HG03558 (cell line): ENCODE results near the gene TNRC18.
"Not testable (repeated sequence)": the region's sequence is repeated elsewhere in the genome, so short reads cannot be mapped to it uniquely, and the experiment has no call there.

Experiments
- ATAC-seq: cut with Tn5 transposase; IDR thresholded peaks from one replicate; pipeline ENCODE4 v1.9.1; 2021; ENCODE audit warnings: moderate number of reproducible peaks; ENCODE audit not compliant: unreplicated experiment; ENCODE audit errors: extremely low read depth

Gene TNRC18

DNA sequence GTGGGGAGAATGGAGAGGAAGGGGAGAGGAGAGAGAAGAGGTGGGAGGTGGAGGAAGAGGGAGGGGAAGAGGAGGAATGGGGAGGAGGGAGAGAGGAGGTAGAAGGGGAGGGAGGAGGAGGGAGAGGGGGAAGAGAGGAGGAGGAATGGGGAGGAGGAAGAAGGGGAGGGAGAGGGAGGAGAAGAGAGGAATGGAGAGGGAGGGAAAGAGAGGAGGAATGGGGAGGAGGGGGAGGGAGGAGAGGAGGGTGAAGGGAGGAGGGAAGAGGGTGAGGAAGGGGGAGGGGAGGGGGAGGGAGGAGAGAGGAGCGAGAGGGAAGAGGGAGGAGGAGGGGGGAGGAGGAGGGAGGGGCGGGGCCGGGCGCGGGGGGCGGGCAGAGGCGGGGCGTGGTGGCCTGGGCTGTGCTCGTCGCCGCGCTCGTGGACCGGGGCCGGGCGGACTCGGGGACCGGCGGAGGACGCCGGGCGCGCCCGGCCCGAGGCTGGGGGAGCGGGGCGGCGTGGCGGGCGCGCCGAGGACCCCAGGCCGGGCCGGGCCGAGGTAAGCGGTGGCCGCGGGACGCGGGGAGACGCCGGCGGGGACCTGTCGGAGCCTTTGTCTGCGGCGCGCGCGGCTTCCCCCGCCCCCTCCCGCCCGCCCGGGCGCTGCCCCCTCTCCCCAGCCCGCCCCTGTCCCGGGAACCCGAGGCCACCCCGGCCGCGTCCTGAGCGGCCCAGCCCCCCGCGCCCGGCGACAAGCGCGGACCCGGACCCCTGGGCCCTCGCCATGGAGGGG lies 140.9 kb downstream of the TNRC18 start, which contains the start of gene SLC29A4:
TSS of gene SLC29A4 (plus strand) at position 401 of the 774 bp plus-strand sequence. CDS start 4,874 bp downstream, outside the sequence.
- no peak for ATAC-seq

- ATAC-seq = not testable (repeated sequence)
These were observed 141.8 kb downstream of the TNRC18 start for GRCh38 chr7:5281598-5282500.

DNA sequence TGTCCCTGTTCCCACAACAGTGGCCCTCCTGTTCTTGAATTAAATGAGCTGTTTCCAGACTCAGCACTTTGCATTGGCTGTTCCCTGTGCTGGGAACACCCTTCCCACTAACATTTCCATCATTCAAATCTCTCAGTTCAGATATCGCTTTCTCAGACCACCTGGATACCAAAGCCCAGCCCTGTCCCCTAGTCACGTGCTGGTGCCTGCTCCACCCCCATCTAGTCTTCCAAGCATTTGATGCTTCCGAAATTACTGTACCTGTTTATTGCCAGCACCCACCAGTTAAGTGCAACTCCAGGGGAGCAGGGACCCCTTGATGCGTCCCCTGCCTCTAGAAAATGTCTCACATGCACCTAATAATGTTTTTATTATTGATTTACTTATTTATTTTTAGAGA lies 143.9 kb downstream of the TNRC18 start:
- no peak for ATAC-seq

DNA sequence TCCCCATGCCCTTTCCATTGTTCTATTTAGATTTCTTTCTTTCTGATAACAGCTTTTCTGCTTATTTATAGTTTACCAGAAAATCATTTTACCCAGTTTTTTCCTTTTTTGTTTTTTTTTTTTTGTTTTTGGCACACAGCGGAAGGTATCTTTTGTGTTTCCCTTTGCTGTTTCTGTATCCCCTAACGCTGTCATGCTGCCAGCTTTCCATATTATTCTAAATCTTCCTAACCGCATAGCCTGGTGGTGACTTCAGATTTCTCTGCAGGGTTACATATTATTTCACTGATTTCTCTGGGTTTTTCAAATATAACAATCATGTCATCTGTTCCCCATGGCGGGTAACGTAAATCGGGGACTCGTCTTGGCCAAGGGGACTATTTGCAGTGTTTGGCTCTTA lies 144.9 kb downstream of the TNRC18 start:
- no peak for ATAC-seq

DNA sequence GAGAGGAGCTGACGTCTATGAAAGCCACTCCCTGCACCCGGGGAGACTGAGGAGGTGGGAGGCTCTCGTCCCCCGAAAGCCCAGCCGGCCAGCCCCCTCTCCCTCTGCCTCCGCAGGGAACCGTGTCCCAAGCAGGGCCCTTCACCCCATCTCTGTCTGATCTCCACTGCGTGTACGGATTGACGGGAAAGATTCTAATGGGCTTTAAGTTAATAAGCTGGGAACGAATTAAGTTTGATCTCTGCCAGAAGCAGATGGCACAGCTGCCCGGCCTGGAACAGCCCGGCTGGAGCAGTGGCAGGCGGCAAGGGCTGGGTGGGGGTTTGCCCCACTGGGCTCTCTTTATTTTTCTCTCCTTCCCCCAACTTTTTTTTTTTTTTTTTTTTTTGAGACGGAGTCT lies 147.0 kb downstream of the TNRC18 start:
- no peak for ATAC-seq

- not testable (repeated sequence) for ATAC-seq
These were observed 147.5 kb downstream of the TNRC18 start for GRCh38 chr7:5276123-5276522.

DNA sequence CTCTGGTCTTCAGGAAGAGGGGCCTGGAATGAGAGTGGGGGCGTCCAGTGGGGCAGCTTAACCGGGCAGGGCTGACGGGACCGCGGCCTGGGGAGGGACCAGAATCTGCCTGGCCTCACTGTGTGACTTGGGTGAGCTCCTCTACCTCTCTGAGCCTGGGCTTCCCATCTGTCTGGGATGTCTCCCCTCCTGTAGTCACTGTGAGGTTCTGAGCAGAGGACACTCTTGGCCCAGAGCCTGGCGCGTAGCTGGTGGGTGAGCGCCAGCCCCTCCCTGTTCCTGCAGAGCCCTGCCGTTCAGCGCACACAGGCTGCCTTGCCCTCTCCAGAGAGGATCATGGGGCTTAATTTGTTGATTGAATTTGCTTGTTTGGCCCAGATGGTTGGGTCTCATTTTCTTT lies 148.1 kb downstream of the TNRC18 start:
- not testable (repeated sequence) for ATAC-seq

DNA sequence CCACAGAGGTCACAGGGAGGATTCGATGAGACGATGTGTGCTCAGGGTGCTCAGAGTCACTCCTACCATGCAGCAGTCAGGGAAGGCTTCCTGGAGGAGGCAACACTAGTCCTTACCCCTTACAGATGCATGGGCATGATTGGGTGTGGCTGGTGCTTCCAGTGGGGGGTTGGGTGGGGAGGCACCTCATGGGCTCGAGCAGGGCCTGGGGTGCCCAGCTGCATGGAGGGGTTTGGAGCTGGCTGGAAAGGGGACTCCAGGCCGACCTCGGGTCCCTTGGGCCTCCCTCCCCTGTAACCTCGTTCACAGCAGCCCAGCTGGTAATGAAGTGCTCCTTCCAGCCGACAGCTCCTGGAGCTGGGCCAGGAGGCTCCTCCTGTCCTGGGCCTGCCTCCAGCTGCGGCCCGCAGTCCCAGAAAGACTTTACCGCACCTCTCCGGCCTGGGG lies 148.6 kb downstream of the TNRC18 start:
- not testable (repeated sequence) for ATAC-seq

DNA sequence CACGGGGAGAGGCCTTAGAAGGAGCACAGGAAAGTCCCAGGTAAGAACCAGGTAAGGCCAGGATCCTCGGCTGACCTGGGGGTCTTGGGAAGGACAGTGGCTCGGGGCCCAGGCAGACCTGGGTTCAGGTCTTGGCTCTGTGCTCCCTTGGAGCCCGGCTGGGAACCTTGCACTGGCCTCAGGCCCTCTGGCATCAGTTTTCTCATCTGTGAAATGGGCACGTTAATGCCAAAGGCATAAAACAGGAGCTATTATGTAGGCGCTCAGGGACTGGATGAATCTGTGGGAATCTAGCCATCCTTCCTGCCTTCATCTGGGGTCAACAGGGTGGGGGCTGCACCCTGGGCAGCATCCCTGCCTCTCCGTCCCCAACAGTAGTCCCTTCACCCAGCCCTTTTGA lies 149.2 kb downstream of the TNRC18 start:
- ATAC-seq = no peak

- ATAC-seq = not testable (repeated sequence)
These were observed 149.7 kb downstream of the TNRC18 start for GRCh38 chr7:5273831-5274405.

GRCh38 chr7:5270788-5271187 lies 152.8 kb downstream of the TNRC18 start:
- ATAC-seq = no peak

DNA sequence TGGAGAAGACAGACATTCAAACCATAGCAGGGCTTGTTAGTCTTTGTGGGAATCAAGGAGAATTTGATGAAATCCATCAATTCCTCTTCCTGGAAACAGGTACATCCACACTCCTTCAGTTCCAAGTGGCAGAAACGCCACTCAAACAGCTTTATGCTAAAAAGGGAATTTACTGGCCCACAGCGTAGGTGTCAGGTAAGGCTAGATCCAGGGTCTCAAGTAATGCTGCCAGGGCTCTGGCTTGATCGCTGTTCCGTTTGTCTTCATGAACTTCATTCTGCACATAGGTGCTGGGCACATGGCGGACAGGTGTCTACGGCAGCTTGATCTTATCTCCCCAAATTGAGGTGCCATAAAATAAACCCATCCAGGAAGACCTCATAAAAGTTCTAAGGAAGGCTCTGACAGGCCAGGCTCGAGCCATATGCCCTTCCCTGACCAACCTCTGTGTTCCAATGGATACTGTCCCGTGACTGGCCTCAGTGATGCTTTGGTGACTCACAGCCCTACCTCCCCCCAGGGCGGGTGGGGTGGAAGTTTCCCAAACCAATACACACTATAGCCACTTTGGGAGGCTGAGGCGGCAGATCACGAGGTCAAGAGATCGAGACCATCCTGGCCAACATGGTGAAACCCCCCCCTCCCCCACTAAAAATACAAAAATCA lies 153.5 kb downstream of the TNRC18 start:
- not testable (repeated sequence) for ATAC-seq

DNA sequence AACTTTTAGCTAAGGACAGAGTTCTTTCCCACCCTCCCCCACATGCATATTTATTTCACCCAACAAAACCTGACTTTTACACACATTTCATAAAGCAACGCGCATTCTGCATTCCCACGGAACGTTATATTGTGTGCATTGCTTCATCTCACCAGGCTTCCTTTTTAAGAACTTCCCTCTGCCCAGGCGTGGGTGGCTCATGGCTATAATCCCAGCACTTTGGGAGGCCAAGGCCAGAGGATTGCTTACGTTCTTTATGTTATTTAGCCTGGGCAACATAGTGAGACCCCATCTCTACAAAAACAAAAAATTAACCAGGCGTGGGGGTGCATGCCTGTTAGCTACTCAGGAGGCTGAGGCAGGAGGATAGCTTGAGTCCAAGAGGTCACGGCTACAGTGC lies 155.8 kb downstream of the TNRC18 start:
- ATAC-seq = not testable (repeated sequence)

GRCh38 chr7:5266191-5267028 lies 157.2 kb downstream of the TNRC18 start:
- ATAC-seq = no peak

DNA sequence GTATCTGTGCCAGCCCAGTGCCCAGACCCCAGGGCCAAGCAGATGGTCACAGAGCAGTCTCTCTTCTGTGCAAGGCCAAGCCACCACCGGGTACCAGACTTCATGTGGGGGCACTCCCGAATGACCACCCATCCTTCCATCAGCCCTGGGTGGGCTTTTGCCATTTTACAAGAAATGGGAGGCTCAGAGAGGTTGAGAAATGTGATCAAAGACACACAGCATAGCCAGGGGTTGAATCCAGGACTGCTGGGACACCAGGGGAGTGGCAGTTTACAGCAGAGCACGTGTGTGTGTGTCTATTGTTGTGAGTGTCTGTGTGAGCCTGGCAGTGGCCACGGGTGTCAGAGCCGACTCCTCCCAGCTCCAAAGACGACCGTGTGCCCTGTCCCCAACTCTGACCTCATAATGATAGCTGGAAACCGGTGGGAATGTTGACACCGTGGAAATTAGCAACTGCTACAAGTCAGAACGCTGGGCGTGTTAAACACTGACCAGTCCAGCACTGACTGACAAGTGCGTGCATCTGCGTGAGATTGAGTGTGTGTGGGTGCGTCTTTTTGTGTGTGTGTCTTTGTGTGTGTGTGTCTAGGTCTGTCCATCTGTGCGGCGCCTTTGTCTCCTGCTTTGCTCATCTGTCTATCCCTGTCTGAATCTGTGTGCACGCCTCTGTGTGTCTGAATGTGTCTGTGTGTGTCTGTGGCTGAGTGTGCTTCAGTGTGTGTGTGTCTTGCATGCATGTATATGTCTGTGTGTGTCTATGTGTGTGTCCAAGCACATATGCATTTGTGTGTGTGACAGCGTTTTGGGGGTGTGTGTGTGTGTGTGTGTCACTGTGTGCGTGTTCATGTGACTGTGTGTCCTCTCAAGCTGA lies 158.1 kb downstream of the TNRC18 start:
- ATAC-seq = no peak

- ATAC-seq = not testable (repeated sequence)
These were observed 160.6 kb downstream of the TNRC18 start for GRCh38 chr7:5263066-5263465.

GRCh38 chr7:5260530-5261068 lies 163.0 kb downstream of the TNRC18 start:
- ATAC-seq = not testable (repeated sequence)
